ENCODE data around the gene DTNBP1. TPM values are rescaled to one million over a fixed set of nuclear protein-coding genes. Genes with fewer than 3 reads are reported as not detected.
A peak's percentile ranks its signal among the peaks of the same experiment; 100 is the strongest.

The DTNBP1 gene
- total and polyA plus RNA-seq, 2 of the 8 experiments (the other 6 are each of a cell fraction or from before 2014, with no cell fraction given): 13.5 to 22.1 TPM

- peaks cover 40 to 41% of the 10 kb centered on the region in 2 experiments for H4K20me1 ChIP-seq (replicated peaks in 1 of 2; ENCODE audit: control insufficient read depth in 1 of 2, insufficient read depth in 2 of 2, low read length in 2 of 2)
- WGBS, 2 experiments (ENCODE audit: extremely low coverage in 1 of 2, insufficient coverage in 1 of 2, insufficient read length in 1 of 2, insufficient replicate concordance in 2 of 2, low coverage in 1 of 2, low lambda C conversion rate in 2 of 2, missing lambda C conversion rate in 1 of 2): 84% methylated on average over 13 of the region's 13 CpGs; no CpG with 5 or more reads in 1 of the 2 experiments
- no peak overlapping the region; the same call in 1 of the 2 replicates for H2BK12ac ChIP-seq (ENCODE audit: low read depth, low read length)
- H4K5ac ChIP-seq (ENCODE audit: insufficient read length, low read depth, low read length): no peak overlapping the region
- no peak overlapping the region for H2AFZ ChIP-seq (ENCODE audit: low read length)
- H3K79me2 ChIP-seq (ENCODE audit: control insufficient read depth in 1 of 2, insufficient read depth in 2 of 2, low read length in 2 of 2): peaks cover 0 to 67% of the 10 kb centered on the region in 2 experiments; a peak in 2 of 4 replicates
- POLR2A ChIA-PET (ENCODE audit: partially characterized antibody): no interaction called here
- H3K23me2 ChIP-seq (ENCODE audit: low read depth, low read length): no peaks in the 10 kb centered on the region; the same call in 1 of the 2 replicates
- H3K14ac ChIP-seq (ENCODE audit: insufficient read length): no peak overlapping the region
- H3K56ac ChIP-seq (replicated peaks; ENCODE audit: insufficient read length, low read depth, low read length): no peak overlapping the region
- no peak overlapping the region for H3K4ac ChIP-seq (replicated peaks; ENCODE audit: insufficient read length, low read depth, low read length)
- H3K27me3 ChIP-seq (replicated peaks in 1 of 4; ENCODE audit: control insufficient read depth in 3 of 4, extremely low read depth in 1 of 4, insufficient read depth in 3 of 4, low read length in 3 of 4): no peaks in the 10 kb centered on the region
- peak overlapping the region; percentile 15; the same call in 1 of the 2 replicates for H2AK5ac ChIP-seq (ENCODE audit: low read depth, low read length)
- no peak overlapping the region for H4K8ac ChIP-seq (ENCODE audit: extremely low read depth, insufficient read depth, low read length)
- H3K23ac ChIP-seq (ENCODE audit: insufficient read length): no peak overlapping the region
- no peak overlapping the region for H3K4me2 ChIP-seq (ENCODE audit: insufficient read depth in 1 of 2, low read depth in 2 of 2, low read length in 2 of 2)
- H3K9ac ChIP-seq (replicated peaks in 1 of 4; ENCODE audit: extremely low read depth in 1 of 4, low read depth in 3 of 4, low read length in 3 of 4): no peak overlapping the region
- peak overlapping the region; percentile 62 for H2BK5ac ChIP-seq (ENCODE audit: low read depth, low read length)
- DNase-seq (ENCODE audit: low read depth in 1 of 2, low spot score in 2 of 2): no peak
- peaks cover 0 to 13% (median 8%) of the 10 kb centered on the region in 4 experiments; a peak in 6 of 7 replicates for H3K4me1 ChIP-seq (replicated peaks in 1 of 4; ENCODE audit: control insufficient read depth in 3 of 4, insufficient read depth in 4 of 4, low read length in 3 of 4)
- H2BK15ac ChIP-seq (ENCODE audit: low read length): no peak overlapping the region
- H2BK20ac ChIP-seq (ENCODE audit: low read length): no peak overlapping the region
- CTCF ChIA-PET (ENCODE audit: partially characterized antibody): interaction anchor here (0.9 kb wide), 1 partner anchor 114 kb away, joined by 4 read pairs; no protein-coding TSS in a partner anchor
- no peak for FAIRE-seq
- H3K27ac ChIP-seq (ENCODE audit: low read depth, low read length): no peak overlapping the region; the same call in 1 of the 2 replicates
- H4K91ac ChIP-seq (replicated peaks; ENCODE audit: insufficient read length, low read length): no peak overlapping the region
- peaks cover 24% of the 10 kb centered on the region for H3K79me1 ChIP-seq (ENCODE audit: low read depth, low read length)
- H2BK120ac ChIP-seq (replicated peaks; ENCODE audit: low read depth, low read length): no peak overlapping the region
- H3K9me3 ChIP-seq (ENCODE audit: insufficient read depth in 2 of 2, low read depth in 1 of 2, low read length in 1 of 2): no peaks in the 10 kb centered on the region
- H3K18ac ChIP-seq (ENCODE audit: extremely low read depth, low read length): no peak overlapping the region
- peaks cover 43 to 100% (median 82%) of the 10 kb centered on the region in 4 experiments for H3K36me3 ChIP-seq (ENCODE audit: control insufficient read depth in 2 of 4, insufficient read depth in 4 of 4, low read length in 3 of 4)
- no peak overlapping the region for H3K4me3 ChIP-seq (ENCODE audit: extremely low read depth in 1 of 4, insufficient read depth in 2 of 4, low read depth in 3 of 4, low read length in 4 of 4)
- TF ChIP-seq POLR2AphosphoS5 (IDR thresholded peaks at IDR 0.05; ENCODE audit: low read depth, low read length): peak; percentile 56; the same call in 1 of the 2 replicates
- no peak for TF ChIP-seq RFX5 (IDR thresholded peaks at IDR 0.05; ENCODE audit: borderline replicate concordance, low read depth, low read length)
- peak in 1 of 2 experiments; percentile 32; a peak in 2 of 3 replicates for TF ChIP-seq POLR2A (IDR thresholded peaks at IDR 0.05; ENCODE audit: control extremely low read depth in 1 of 2, low read depth in 2 of 2, low read length in 2 of 2)
- no peak for TF ChIP-seq EZH2 (IDR thresholded peaks at IDR 0.05; ENCODE audit: low read depth, low read length, severe bottlenecking)
- TF ChIP-seq TAF7 (optimal IDR thresholded peaks at IDR 0.05; ENCODE audit: borderline replicate concordance, low read depth, low read length): no peak
- TF ChIP-seq CREB1 (IDR thresholded peaks at IDR 0.05): no peak
- no peak for TF ChIP-seq TEAD4 (IDR thresholded peaks at IDR 0.05; ENCODE audit: low read depth, low read length)
- no peak for TF ChIP-seq CHD2 (IDR thresholded peaks at IDR 0.05; ENCODE audit: low read length)
- no peak for TF ChIP-seq TBP (IDR thresholded peaks at IDR 0.05; ENCODE audit: low read depth, low read length)
- no peak for TF ChIP-seq BCL11A (IDR thresholded peaks at IDR 0.05; ENCODE audit: low read depth in 2 of 2, low read length in 2 of 2)
- no peak for TF ChIP-seq KDM5A (IDR thresholded peaks at IDR 0.05; ENCODE audit: low read length)
- TF ChIP-seq CBX8 (IDR thresholded peaks at IDR 0.05; ENCODE audit: borderline replicate concordance, low read depth, low read length): no peak
- TF ChIP-seq SP1 (IDR thresholded peaks at IDR 0.05; ENCODE audit: low read depth, low read length): no peak
- no peak for TF ChIP-seq NANOG (IDR thresholded peaks at IDR 0.05; ENCODE audit: insufficient read depth, low read depth, low read length, poor library complexity, severe bottlenecking)
Observed at GRCh38 chr6:15509335-15509933, 153.4 kb downstream of the DTNBP1 start.
